Osteoblast (primary cell): ENCODE data around the gene SLC22A5. TPM values are rescaled to one million over a fixed set of nuclear protein-coding genes. Genes with fewer than 3 reads are reported as not detected.

ENCODE experiments used
- DNase-seq: peaks from one replicate; pipeline ENCODE4 v3.0.0; 2011; ENCODE audit warnings: low spot score, mixed read lengths; ENCODE audit not compliant: insufficient read length; ENCODE audit errors: missing footprints
- H2AFZ ChIP-seq: 2 replicates; pipeline ENCODE4 v1.6.0; 2011; ENCODE audit warnings: mild to moderate bottlenecking, low read length
- H3K27ac ChIP-seq: 2 replicates; pipeline ENCODE4 v1.5.1; 2011; ENCODE audit warnings: mild to moderate bottlenecking, low read depth, low read length, moderate library complexity
- H3K27me3 ChIP-seq: 2 replicates; pipeline ENCODE4 v1.6.0; 2012; ENCODE audit warnings: mild to moderate bottlenecking, control low read depth, inconsistent platforms, low read length, moderate library complexity; ENCODE audit not compliant: insufficient read depth
- H3K36me3 ChIP-seq: 2 replicates; pipeline ENCODE4 v1.5.1; 2011; ENCODE audit warnings: mild to moderate bottlenecking, low read length, control low read depth, moderate library complexity; ENCODE audit not compliant: insufficient read depth
- H3K4me1 ChIP-seq: 2 replicates; pipeline ENCODE4 v1.5.1; 2011; ENCODE audit warnings: mild to moderate bottlenecking, low read length, control low read depth, moderate library complexity; ENCODE audit not compliant: insufficient read depth
- H3K4me2 ChIP-seq: 2 replicates; pipeline ENCODE4 v1.6.0; 2011; ENCODE audit warnings: mild to moderate bottlenecking, low read length; ENCODE audit not compliant: insufficient read depth
- H3K4me3 ChIP-seq: fragments of 200-600 bp; sonication (generic); 3 replicates; pipeline ENCODE4 v1.5.1; 2012; ENCODE audit warnings: mild to moderate bottlenecking, low read length, inconsistent platforms; ENCODE audit not compliant: insufficient read depth
- H3K79me2 ChIP-seq: 2 replicates; pipeline ENCODE4 v1.6.0; 2012; ENCODE audit warnings: mild to moderate bottlenecking, low read length, control low read depth, inconsistent platforms; ENCODE audit not compliant: insufficient read depth
- H3K9me3 ChIP-seq: 2 replicates; pipeline ENCODE4 v1.5.1; 2011; ENCODE audit warnings: low read depth, low read length, control low read depth
- H4K20me1 ChIP-seq: 2 replicates; pipeline ENCODE4 v1.6.0; 2012; ENCODE audit warnings: mild to moderate bottlenecking, low read length, control low read depth; ENCODE audit not compliant: insufficient read depth
- total RNA-seq: library from RNA; depleted of rRNA; stranded (reverse); fragments of >200 nt; gene quantifications from 2 replicates; pipeline ENCODE4 v1.2.3, GENCODE V29; 2012
- TF ChIP-seq, protein P1 (sequence below): IDR thresholded peaks from 2 replicates; pipeline ENCODE4 v1.5.1; 2011; ENCODE audit warnings: mild to moderate bottlenecking, low read depth, low read length, moderate library complexity; ENCODE audit errors: extremely low read depth

The SLC22A5 gene
- total RNA-seq, 1 donor, result 5.4 TPM

DNA sequence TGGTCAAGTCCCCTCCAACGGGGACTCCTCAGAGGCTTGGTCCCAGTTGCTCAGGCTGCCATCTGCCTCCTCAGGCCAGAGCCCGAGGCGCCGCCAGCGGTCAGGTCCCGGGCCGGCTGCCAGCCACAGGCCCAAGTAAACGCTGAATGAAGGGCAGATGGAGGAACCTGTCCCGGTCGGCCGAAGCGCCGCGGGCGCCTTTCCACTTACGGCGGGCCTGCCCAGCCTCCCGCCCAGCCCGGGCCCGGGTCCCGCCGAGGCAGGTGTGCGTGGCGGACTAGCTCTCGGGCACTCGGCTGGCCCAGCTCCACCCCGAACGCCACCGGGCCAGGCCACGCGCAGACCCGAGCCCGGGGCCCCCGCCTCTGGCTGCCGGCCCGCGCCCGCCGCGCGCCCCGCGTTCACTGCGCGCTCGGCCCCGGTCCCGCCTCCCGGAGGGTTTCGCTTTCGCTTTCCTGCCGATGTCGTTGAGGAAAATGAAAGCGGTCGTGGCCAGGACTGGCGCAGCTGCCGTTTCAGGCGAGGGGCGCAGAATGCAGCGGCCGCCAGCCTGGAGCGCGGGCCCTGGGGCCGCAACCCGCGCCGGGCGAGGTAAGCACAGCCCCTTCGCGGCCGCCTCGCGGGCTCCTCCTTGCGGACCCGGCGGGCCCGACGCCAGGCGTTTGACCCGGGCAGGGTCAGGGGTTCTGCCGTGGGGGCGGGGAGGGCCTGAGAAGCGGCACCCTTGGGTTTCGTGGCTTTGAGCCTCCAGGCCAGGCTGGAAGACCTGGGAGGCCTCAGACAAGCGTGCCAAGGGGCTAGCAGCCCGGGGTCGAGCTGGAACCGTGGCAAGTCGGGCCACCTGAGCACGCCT lies 41.2 kb downstream of the SLC22A5 start:
- Histone ChIP-seq H3K79me2 (peaks cover 34% of the 10 kb centered on the region), H3K27ac (peak overlapping the region; percentile 90), H2AFZ (peak overlapping the region; percentile 96), H3K36me3 (no peaks in the 10 kb centered on the region), H3K4me3 (peak overlapping the region; percentile 79), H3K4me1 (peaks cover 50% of the 10 kb centered on the region), H3K4me2 (peak overlapping the region; percentile 96), H3K27me3 (no peaks in the 10 kb centered on the region), H3K9me3 (no peaks in the 10 kb centered on the region), H4K20me1 (no peaks in the 10 kb centered on the region)
- TF ChIP-seq, protein P1, sequence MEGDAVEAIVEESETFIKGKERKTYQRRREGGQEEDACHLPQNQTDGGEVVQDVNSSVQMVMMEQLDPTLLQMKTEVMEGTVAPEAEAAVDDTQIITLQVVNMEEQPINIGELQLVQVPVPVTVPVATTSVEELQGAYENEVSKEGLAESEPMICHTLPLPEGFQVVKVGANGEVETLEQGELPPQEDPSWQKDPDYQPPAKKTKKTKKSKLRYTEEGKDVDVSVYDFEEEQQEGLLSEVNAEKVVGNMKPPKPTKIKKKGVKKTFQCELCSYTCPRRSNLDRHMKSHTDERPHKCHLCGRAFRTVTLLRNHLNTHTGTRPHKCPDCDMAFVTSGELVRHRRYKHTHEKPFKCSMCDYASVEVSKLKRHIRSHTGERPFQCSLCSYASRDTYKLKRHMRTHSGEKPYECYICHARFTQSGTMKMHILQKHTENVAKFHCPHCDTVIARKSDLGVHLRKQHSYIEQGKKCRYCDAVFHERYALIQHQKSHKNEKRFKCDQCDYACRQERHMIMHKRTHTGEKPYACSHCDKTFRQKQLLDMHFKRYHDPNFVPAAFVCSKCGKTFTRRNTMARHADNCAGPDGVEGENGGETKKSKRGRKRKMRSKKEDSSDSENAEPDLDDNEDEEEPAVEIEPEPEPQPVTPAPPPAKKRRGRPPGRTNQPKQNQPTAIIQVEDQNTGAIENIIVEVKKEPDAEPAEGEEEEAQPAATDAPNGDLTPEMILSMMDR, result peak; percentile 31
- DNase-seq, result peak; percentile 94

DNA sequence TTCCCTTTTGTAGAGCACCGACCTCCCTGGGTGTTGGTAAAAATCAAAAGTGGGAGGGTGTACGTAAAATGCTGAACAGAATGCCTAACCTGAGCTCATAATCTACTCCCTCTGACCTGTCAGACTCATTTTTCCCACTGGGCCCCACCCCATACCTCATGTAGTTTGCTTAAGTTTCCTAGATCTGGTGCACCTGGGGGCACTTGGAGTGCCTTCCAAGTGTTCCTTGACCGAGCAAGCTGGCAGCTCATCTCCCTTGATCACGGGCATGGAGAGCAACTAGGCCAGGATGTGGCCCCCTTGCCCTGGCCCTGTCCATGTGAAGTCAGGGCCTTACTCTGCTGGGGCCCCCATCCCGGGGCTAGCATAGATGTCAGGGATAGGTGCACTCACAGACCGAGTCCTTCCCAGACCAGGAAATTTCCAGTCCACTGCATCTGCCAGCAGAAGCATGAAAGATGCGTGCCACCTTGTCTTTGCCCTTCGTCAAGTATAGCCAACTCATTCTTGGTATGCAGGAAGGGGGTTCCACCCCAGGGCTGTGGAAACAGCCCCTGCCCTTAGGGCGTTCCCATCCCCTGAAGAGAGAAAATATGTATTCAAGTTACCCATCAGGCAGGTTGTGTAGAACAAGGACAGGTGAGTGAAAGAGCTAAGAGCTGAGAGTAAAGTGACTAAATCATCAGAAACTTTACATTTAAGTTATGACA lies 41.9 kb downstream of the SLC22A5 start:
- H3K9me3 ChIP-seq, result no peaks in the 10 kb centered on the region
- no peaks in the 10 kb centered on the region for H3K36me3 ChIP-seq
- H3K79me2 ChIP-seq, result peaks cover 40% of the 10 kb centered on the region
- H3K27ac ChIP-seq, result peak overlapping the region; percentile 90
- peak overlapping the region; percentile 96 for H3K4me2 ChIP-seq
- no peaks in the 10 kb centered on the region for H3K27me3 ChIP-seq
- DNase-seq, result peak; percentile 71
- H2AFZ ChIP-seq, result peak overlapping the region; percentile 89
- peak overlapping the region; percentile 79 for H3K4me3 ChIP-seq
- H3K4me1 ChIP-seq, result peaks cover 50% of the 10 kb centered on the region
- H4K20me1 ChIP-seq, result no peaks in the 10 kb centered on the region
- TF ChIP-seq, protein P1, result no peak

DNA sequence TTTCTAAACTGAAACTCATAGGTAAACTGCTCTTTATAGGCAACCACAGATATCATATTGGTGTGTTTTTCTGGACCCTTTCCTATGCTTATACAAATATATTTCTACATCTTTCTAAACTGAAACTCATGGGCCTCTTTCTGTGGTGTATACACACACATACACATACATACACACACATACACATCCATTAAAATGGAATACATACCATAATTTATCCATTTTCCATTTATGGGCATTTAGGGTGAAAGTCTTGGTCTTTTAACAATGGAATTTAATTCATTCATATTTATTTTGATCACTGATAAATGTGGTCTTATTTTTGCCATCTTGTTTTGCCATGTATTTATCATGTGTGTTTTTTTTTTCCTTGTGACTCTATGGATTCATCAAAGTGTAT lies 44.1 kb downstream of the SLC22A5 start:
- H3K36me3 ChIP-seq, result no peaks in the 10 kb centered on the region
- H3K4me3 ChIP-seq, result no peak overlapping the region
- TF ChIP-seq, protein P1, result no peak
- no peaks in the 10 kb centered on the region for H3K9me3 ChIP-seq
- peaks cover 50% of the 10 kb centered on the region for H3K4me1 ChIP-seq
- no peaks in the 10 kb centered on the region for H4K20me1 ChIP-seq
- peak overlapping the region; percentile 90 for H3K27ac ChIP-seq
- no peak overlapping the region for H2AFZ ChIP-seq
- H3K27me3 ChIP-seq, result no peaks in the 10 kb centered on the region
- DNase-seq, result no peak
- peaks cover 59% of the 10 kb centered on the region for H3K79me2 ChIP-seq
- no peak overlapping the region for H3K4me2 ChIP-seq
